GM20000 (cell line): Measurements from ENCODE around the gene PDE11A.

Experiments
- DNase-seq: peaks from one replicate; pipeline ENCODE4 v3.0.0; 2012; ENCODE audit warnings: low spot score
- CTCF ChIP-seq: IDR thresholded peaks from 2 replicates; pipeline ENCODE4 v1.5.1; 2012; ENCODE audit warnings: mild to moderate bottlenecking, control low read depth; ENCODE audit errors: extremely low read depth, missing control alignments

PDE11A gene

GRCh38 chr2:177902395-177903163 is 170.0 kb downstream of the PDE11A start:
- DNase-seq: no peak
- no peak for TF ChIP-seq CTCF

- TF ChIP-seq CTCF: no peak
- no peak for DNase-seq
Observed at GRCh38 chr2:177900082-177900481, 172.5 kb downstream of the PDE11A start.

- TF ChIP-seq CTCF: no peak
- no peak for DNase-seq
Observed at GRCh38 chr2:177897278-177897677, 175.3 kb downstream of the PDE11A start.

- no peak for TF ChIP-seq CTCF
- DNase-seq: no peak
Observed at GRCh38 chr2:177896587-177896986, 176.0 kb downstream of the PDE11A start.

GRCh38 chr2:177894546-177894945 is 178.0 kb downstream of the PDE11A start:
- no peak for DNase-seq
- no peak for TF ChIP-seq CTCF

- TF ChIP-seq CTCF: no peak
- DNase-seq: no peak
Observed at GRCh38 chr2:177893880-177894279, 178.7 kb downstream of the PDE11A start.

GRCh38 chr2:177891533-177891932 is 181.0 kb downstream of the PDE11A start:
- DNase-seq: no peak
- no peak for TF ChIP-seq CTCF
